HG02870 (cell line): ENCODE measurements around the gene ARMC2.

Experiments used
- ATAC-seq: cut with Tn5 transposase; IDR thresholded peaks from one replicate; pipeline ENCODE4 v1.9.1; 2021; ENCODE audit warnings: mild to moderate bottlenecking, moderate library complexity; ENCODE audit not compliant: unreplicated experiment

The ARMC2 gene

GRCh38 chr6:108982154-108983113, 134.2 kb downstream of the ARMC2 start:
- ATAC-seq: no peak

- no peak for ATAC-seq
Measured at GRCh38 chr6:108983151-108983550, 134.9 kb downstream of the ARMC2 start.

GRCh38 chr6:108985301-108985700, 137.1 kb downstream of the ARMC2 start:
- no peak for ATAC-seq

- no peak for ATAC-seq
Measured at GRCh38 chr6:108987156-108987555, 138.9 kb downstream of the ARMC2 start.

- ATAC-seq: no peak
Measured at GRCh38 chr6:108988296-108988695, 140.1 kb downstream of the ARMC2 start.

- no peak for ATAC-seq
Measured at GRCh38 chr6:108988765-108989164, 140.5 kb downstream of the ARMC2 start.

- ATAC-seq: no peak
Measured at GRCh38 chr6:108989700-108990099, 141.5 kb downstream of the ARMC2 start.

GRCh38 chr6:108993876-108994275, 145.7 kb downstream of the ARMC2 start:
- no peak for ATAC-seq

GRCh38 chr6:108995296-108995695, 147.1 kb downstream of the ARMC2 start:
- ATAC-seq: no peak

GRCh38 chr6:108996208-108996607, 148.0 kb downstream of the ARMC2 start:
- no peak for ATAC-seq

GRCh38 chr6:108998485-108998884, 150.3 kb downstream of the ARMC2 start:
- no peak for ATAC-seq

GRCh38 chr6:108999428-108999827, 151.2 kb downstream of the ARMC2 start:
- ATAC-seq: no peak

GRCh38 chr6:109000289-109000688, 152.1 kb downstream of the ARMC2 start:
- no peak for ATAC-seq

GRCh38 chr6:109001291-109001894, 153.2 kb downstream of the ARMC2 start:
- ATAC-seq: no peak

- no peak for ATAC-seq
Measured at GRCh38 chr6:109002051-109002697, 154.0 kb downstream of the ARMC2 start.

- no peak for ATAC-seq
Measured at GRCh38 chr6:109002882-109003281, 154.7 kb downstream of the ARMC2 start.

GRCh38 chr6:109006818-109007217, 158.6 kb downstream of the ARMC2 start:
- ATAC-seq: no peak

- ATAC-seq: no peak
Measured at GRCh38 chr6:109007521-109007920, 159.3 kb downstream of the ARMC2 start.

GRCh38 chr6:109008054-109008453, 159.8 kb downstream of the ARMC2 start:
- peak; percentile 38 for ATAC-seq

GRCh38 chr6:109008537-109009235, 160.5 kb downstream of the ARMC2 start:
- peak; percentile 27 for ATAC-seq
